SKM-1 (cell line): ENCODE results near the gene DDIT3.
A peak's percentile ranks its signal among the peaks of the same experiment; 100 is the strongest.
"Not testable (repeated sequence)": the region's sequence is repeated elsewhere in the genome, so short reads cannot be mapped to it uniquely, and the experiment has no call there.

Experiments
- DNase-seq: peaks from one replicate; lab custom pipeline; 2025; ENCODE audit not compliant: unreplicated experiment; lab: John Stamatoyannopoulos, UW

Gene DDIT3

GRCh38 chr12:57520053-57520818 lies at the start of gene DDIT3:
Gene DDIT3, minus strand, starts transcription at chr12:57520514. Its CDS starts 3,108 bp downstream, at chr12:57517406.
- peak; percentile 77 for DNase-seq

- DNase-seq = no peak
These were observed 49.5 kb upstream of the DDIT3 start for GRCh38 chr12:57569858-57570257.

GRCh38 chr12:57568838-57569237 lies 48.5 kb upstream of the DDIT3 start:
- no peak for DNase-seq

- DNase-seq = no peak
These were observed 43.9 kb upstream of the DDIT3 start for GRCh38 chr12:57564178-57564740.

GRCh38 chr12:57563358-57563757 lies 43.0 kb upstream of the DDIT3 start:
- DNase-seq = no peak

- DNase-seq = not testable (repeated sequence)
These were observed 40.8 kb upstream of the DDIT3 start for GRCh38 chr12:57561117-57561516.

- DNase-seq = no peak
These were observed 40.2 kb upstream of the DDIT3 start for GRCh38 chr12:57560516-57560915.

- no peak for DNase-seq
These were observed 38.5 kb upstream of the DDIT3 start for GRCh38 chr12:57558864-57559263.

GRCh38 chr12:57554897-57555296 lies 34.6 kb upstream of the DDIT3 start:
- no peak for DNase-seq

GRCh38 chr12:57554453-57554852 lies 34.1 kb upstream of the DDIT3 start:
- no peak for DNase-seq

GRCh38 chr12:57553343-57554202 lies 33.3 kb upstream of the DDIT3 start:
- DNase-seq = no peak

- no peak for DNase-seq
These were observed 32.6 kb upstream of the DDIT3 start for GRCh38 chr12:57552835-57553313.

GRCh38 chr12:57552306-57552651 lies 32.0 kb upstream of the DDIT3 start:
- DNase-seq = no peak

GRCh38 chr12:57551637-57552305 lies 31.5 kb upstream of the DDIT3 start:
- DNase-seq = no peak

GRCh38 chr12:57550641-57551549 lies 30.6 kb upstream of the DDIT3 start:
- no peak for DNase-seq

- no peak for DNase-seq
These were observed 29.8 kb upstream of the DDIT3 start, which contains the start of gene KIF5A for GRCh38 chr12:57549909-57550640. Gene KIF5A, plus strand, starts transcription at chr12:57550044. Its CDS starts 228 bp downstream, at chr12:57550272.

GRCh38 chr12:57549203-57549908 lies 29.0 kb upstream of the DDIT3 start:
- no peak for DNase-seq

GRCh38 chr12:57548488-57548887 lies 28.2 kb upstream of the DDIT3 start:
- no peak for DNase-seq

- DNase-seq = no peak
These were observed 27.6 kb upstream of the DDIT3 start for GRCh38 chr12:57548013-57548315.
